ENCODE data around the gene APH1B.

The APH1B gene

GRCh38 chr15:63357731-63358130 lies 80.3 kb downstream of the APH1B start:
- in situ Hi-C loops (cut with HindIII; ENCODE audit: low pct_unique_long_range_greater_than_20kb, low sequenced_read_pairs), result no loop called here
- DNase-seq (ENCODE audit: low read depth in 1 of 2, low spot score in 1 of 2), result no peak
- no peak for TF ChIP-seq JUND (IDR thresholded peaks at IDR 0.05; ENCODE audit: low read depth)

GRCh38 chr15:63358241-63359029 lies 81.0 kb downstream of the APH1B start:
- no peak for TF ChIP-seq JUND (IDR thresholded peaks at IDR 0.05; ENCODE audit: low read depth)
- no peak for DNase-seq (ENCODE audit: low read depth in 1 of 2, low spot score in 1 of 2)
- in situ Hi-C loops (cut with HindIII; ENCODE audit: low pct_unique_long_range_greater_than_20kb, low sequenced_read_pairs), result no loop called here
